ENCODE measurements around the gene ARL14EP. TPM values are rescaled to one million over a fixed set of nuclear protein-coding genes. Genes with fewer than 3 reads are reported as not detected.

ARL14EP gene
- total and polyA plus RNA-seq, 2 donors (not counting 1 experiment from before 2014, with no cell fraction given) = 32.2 to 35.5 TPM

- no peak overlapping the region for H3K9ac ChIP-seq (ENCODE audit: insufficient read depth, low read length)
- no peak overlapping the region for H3K27ac ChIP-seq (ENCODE audit: insufficient read depth, low read length)
- H3K4me2 ChIP-seq (ENCODE audit: extremely low read depth, insufficient read depth, low read length) = no peak overlapping the region
- H3K4me1 ChIP-seq (ENCODE audit: control insufficient read depth, extremely low read depth, insufficient read depth, low read length) = no peaks in the 10 kb centered on the region
- no peaks in the 10 kb centered on the region for H3K36me3 ChIP-seq (ENCODE audit: control insufficient read depth, insufficient read depth, low read length)
- no peaks in the 10 kb centered on the region for H3K27me3 ChIP-seq (ENCODE audit: control insufficient read depth, insufficient read depth, low read length)
- DNase-seq (ENCODE audit: low read depth in 2 of 2) = no peak
- TF ChIP-seq EZH2 (IDR thresholded peaks at IDR 0.05; ENCODE audit: low read length, missing control alignments) = no peak
- TF ChIP-seq CTCF (conservative IDR thresholded peaks at IDR 0.05 in 1 of 2, IDR thresholded peaks at IDR 0.05 in 1 of 2; ENCODE audit: low read depth in 1 of 2, low read length in 2 of 2) = no peak
- H2AFZ ChIP-seq (ENCODE audit: low read length) = no peak overlapping the region
- no peak overlapping the region for H3K4me3 ChIP-seq (replicated peaks in 1 of 4; ENCODE audit: control extremely low read depth in 1 of 4, insufficient read depth in 1 of 4, low read depth in 3 of 4, low read length in 4 of 4)
- no peaks in the 10 kb centered on the region for H3K79me2 ChIP-seq (ENCODE audit: control insufficient read depth, insufficient read depth, low read length)
- no peaks in the 10 kb centered on the region for H4K20me1 ChIP-seq (ENCODE audit: control insufficient read depth, extremely low read depth, insufficient read depth, low read length)
- no peaks in the 10 kb centered on the region for H3K9me3 ChIP-seq (ENCODE audit: control insufficient read depth, insufficient read depth, low read depth, low read length)
Observed at GRCh38 chr11:30360741-30361140, 37.8 kb downstream of the ARL14EP start.

GRCh38 chr11:30364139-30364836 is 41.4 kb downstream of the ARL14EP start:
- H4K20me1 ChIP-seq (ENCODE audit: control insufficient read depth, extremely low read depth, insufficient read depth, low read length) = no peaks in the 10 kb centered on the region
- no peak overlapping the region for H2AFZ ChIP-seq (ENCODE audit: low read length)
- no peaks in the 10 kb centered on the region for H3K36me3 ChIP-seq (ENCODE audit: control insufficient read depth, insufficient read depth, low read length)
- TF ChIP-seq EZH2 (IDR thresholded peaks at IDR 0.05; ENCODE audit: low read length, missing control alignments) (no peak), CTCF (conservative IDR thresholded peaks at IDR 0.05 in 1 of 2, IDR thresholded peaks at IDR 0.05 in 1 of 2; ENCODE audit: low read depth in 1 of 2, low read length in 2 of 2) (no peak)
- H3K4me1 ChIP-seq (ENCODE audit: control insufficient read depth, extremely low read depth, insufficient read depth, low read length) = no peaks in the 10 kb centered on the region
- no peaks in the 10 kb centered on the region for H3K79me2 ChIP-seq (ENCODE audit: control insufficient read depth, insufficient read depth, low read length)
- H3K4me3 ChIP-seq (replicated peaks in 1 of 4; ENCODE audit: control extremely low read depth in 1 of 4, insufficient read depth in 1 of 4, low read depth in 3 of 4, low read length in 4 of 4) = no peak overlapping the region
- no peak overlapping the region for H3K4me2 ChIP-seq (ENCODE audit: extremely low read depth, insufficient read depth, low read length)
- H3K27ac ChIP-seq (ENCODE audit: insufficient read depth, low read length) = no peak overlapping the region
- H3K27me3 ChIP-seq (ENCODE audit: control insufficient read depth, insufficient read depth, low read length) = no peaks in the 10 kb centered on the region
- DNase-seq (ENCODE audit: low read depth in 2 of 2) = no peak
- H3K9ac ChIP-seq (ENCODE audit: insufficient read depth, low read length) = no peak overlapping the region
- no peaks in the 10 kb centered on the region for H3K9me3 ChIP-seq (ENCODE audit: control insufficient read depth, insufficient read depth, low read depth, low read length)

- H3K4me1 ChIP-seq (ENCODE audit: control insufficient read depth, extremely low read depth, insufficient read depth, low read length) = no peaks in the 10 kb centered on the region
- H3K4me2 ChIP-seq (ENCODE audit: extremely low read depth, insufficient read depth, low read length) = no peak overlapping the region
- no peak overlapping the region for H3K27ac ChIP-seq (ENCODE audit: insufficient read depth, low read length)
- no peak overlapping the region for H2AFZ ChIP-seq (ENCODE audit: low read length)
- H3K4me3 ChIP-seq (replicated peaks in 1 of 4; ENCODE audit: control extremely low read depth in 1 of 4, insufficient read depth in 1 of 4, low read depth in 3 of 4, low read length in 4 of 4) = no peak overlapping the region
- no peaks in the 10 kb centered on the region for H3K9me3 ChIP-seq (ENCODE audit: control insufficient read depth, insufficient read depth, low read depth, low read length)
- H3K27me3 ChIP-seq (ENCODE audit: control insufficient read depth, insufficient read depth, low read length) = no peaks in the 10 kb centered on the region
- no peaks in the 10 kb centered on the region for H4K20me1 ChIP-seq (ENCODE audit: control insufficient read depth, extremely low read depth, insufficient read depth, low read length)
- no peak for DNase-seq (ENCODE audit: low read depth in 2 of 2)
- H3K9ac ChIP-seq (ENCODE audit: insufficient read depth, low read length) = no peak overlapping the region
- no peaks in the 10 kb centered on the region for H3K36me3 ChIP-seq (ENCODE audit: control insufficient read depth, insufficient read depth, low read length)
- no peaks in the 10 kb centered on the region for H3K79me2 ChIP-seq (ENCODE audit: control insufficient read depth, insufficient read depth, low read length)
- no peak for TF ChIP-seq EZH2 (IDR thresholded peaks at IDR 0.05; ENCODE audit: low read length, missing control alignments)
- no peak for TF ChIP-seq CTCF (conservative IDR thresholded peaks at IDR 0.05 in 1 of 2, IDR thresholded peaks at IDR 0.05 in 1 of 2; ENCODE audit: low read depth in 1 of 2, low read length in 2 of 2)
Observed at GRCh38 chr11:30364837-30365482, 42.1 kb downstream of the ARL14EP start.
